Measurements from ENCODE around the gene ST7.
A peak's percentile ranks its signal among the peaks of the same experiment; 100 is the strongest.

Gene ST7

DNA sequence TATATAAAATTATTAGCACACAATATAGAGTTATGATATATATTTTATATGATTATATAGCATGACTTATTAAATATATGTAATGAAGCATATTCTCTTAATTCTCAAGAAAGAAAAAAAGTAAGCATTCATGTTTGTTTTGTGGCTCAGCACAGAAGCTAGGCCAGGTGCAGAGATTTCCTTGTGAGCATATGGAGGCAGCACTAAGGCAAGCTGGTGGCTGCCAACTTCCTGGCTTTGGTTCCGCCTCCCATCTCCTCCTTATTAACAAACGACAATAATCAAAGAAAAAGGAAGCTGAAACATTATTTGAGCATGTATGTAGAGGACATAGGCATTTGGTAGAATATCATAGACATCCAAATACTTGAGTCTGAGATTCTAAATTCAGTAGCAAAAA lies 130.3 kb downstream of the ST7 start:
- H3K4me3 ChIP-seq (ENCODE audit: low read length, poor library complexity, severe bottlenecking), result no peak overlapping the region
- no peaks in the 10 kb centered on the region for H3K27me3 ChIP-seq (ENCODE audit: insufficient read depth, low read length, poor library complexity, severe bottlenecking)
- TF ChIP-seq EZH2phosphoT487 (IDR thresholded peaks at IDR 0.05; ENCODE audit: borderline replicate concordance), result no peak
- TF ChIP-seq, protein P1, sequence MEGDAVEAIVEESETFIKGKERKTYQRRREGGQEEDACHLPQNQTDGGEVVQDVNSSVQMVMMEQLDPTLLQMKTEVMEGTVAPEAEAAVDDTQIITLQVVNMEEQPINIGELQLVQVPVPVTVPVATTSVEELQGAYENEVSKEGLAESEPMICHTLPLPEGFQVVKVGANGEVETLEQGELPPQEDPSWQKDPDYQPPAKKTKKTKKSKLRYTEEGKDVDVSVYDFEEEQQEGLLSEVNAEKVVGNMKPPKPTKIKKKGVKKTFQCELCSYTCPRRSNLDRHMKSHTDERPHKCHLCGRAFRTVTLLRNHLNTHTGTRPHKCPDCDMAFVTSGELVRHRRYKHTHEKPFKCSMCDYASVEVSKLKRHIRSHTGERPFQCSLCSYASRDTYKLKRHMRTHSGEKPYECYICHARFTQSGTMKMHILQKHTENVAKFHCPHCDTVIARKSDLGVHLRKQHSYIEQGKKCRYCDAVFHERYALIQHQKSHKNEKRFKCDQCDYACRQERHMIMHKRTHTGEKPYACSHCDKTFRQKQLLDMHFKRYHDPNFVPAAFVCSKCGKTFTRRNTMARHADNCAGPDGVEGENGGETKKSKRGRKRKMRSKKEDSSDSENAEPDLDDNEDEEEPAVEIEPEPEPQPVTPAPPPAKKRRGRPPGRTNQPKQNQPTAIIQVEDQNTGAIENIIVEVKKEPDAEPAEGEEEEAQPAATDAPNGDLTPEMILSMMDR (conservative IDR thresholded peaks at IDR 0.05; ENCODE audit: low read length), result no peak
- no peaks in the 10 kb centered on the region for H3K9me2 ChIP-seq (replicated peaks; ENCODE audit: low read depth, low read length)
- H3K36me3 ChIP-seq (ENCODE audit: insufficient read depth, low read length), result no peaks in the 10 kb centered on the region
- no peak overlapping the region for H2AFZ ChIP-seq (ENCODE audit: low read length)
- no peaks in the 10 kb centered on the region for H3K79me2 ChIP-seq (ENCODE audit: insufficient read depth, low read length)
- H3F3A ChIP-seq (ENCODE audit: low read depth), result peaks cover 6% of the 10 kb centered on the region; the same call in 1 of the 2 replicates
- no peaks in the 10 kb centered on the region for H4K20me1 ChIP-seq (ENCODE audit: insufficient read depth, low read length, poor library complexity, severe bottlenecking)
- no peak overlapping the region for H3K9ac ChIP-seq (ENCODE audit: low read depth, low read length, poor library complexity, severe bottlenecking)
- H3K4me1 ChIP-seq (ENCODE audit: insufficient read depth, low read length, poor library complexity, severe bottlenecking), result peaks cover 33% of the 10 kb centered on the region
- no peak overlapping the region for H3K4me2 ChIP-seq (ENCODE audit: low read depth, low read length, poor library complexity, severe bottlenecking)
- H3K9me3 ChIP-seq (ENCODE audit: insufficient read depth, low read depth, low read length), result no peaks in the 10 kb centered on the region

DNA sequence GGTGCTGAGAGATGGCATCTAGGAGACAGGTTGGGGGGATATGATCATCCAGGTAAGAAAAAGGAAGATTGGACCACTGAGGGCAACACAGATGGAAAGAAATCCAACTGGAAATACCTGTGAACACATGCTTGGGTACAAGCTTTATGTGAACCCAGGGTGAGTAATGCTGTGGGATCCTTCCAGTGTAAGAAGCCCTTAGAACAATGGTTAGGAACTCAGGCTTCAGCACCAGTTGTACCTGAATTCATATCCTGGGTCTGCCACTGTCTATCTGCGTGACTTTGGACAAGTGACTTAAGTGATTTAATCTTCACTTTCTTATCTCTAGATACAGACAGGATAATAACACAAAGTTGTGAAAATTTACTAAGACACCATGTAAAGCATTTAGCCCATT lies 131.0 kb downstream of the ST7 start:
- H3K79me2 ChIP-seq (ENCODE audit: insufficient read depth, low read length), result no peaks in the 10 kb centered on the region

GRCh38 chr7:117085275-117085674 lies 132.0 kb downstream of the ST7 start:
- no peak overlapping the region for H3K4me2 ChIP-seq (ENCODE audit: low read depth, low read length, poor library complexity, severe bottlenecking)
- no peaks in the 10 kb centered on the region for H3K27me3 ChIP-seq (ENCODE audit: insufficient read depth, low read length, poor library complexity, severe bottlenecking)
- no peaks in the 10 kb centered on the region for H3K9me2 ChIP-seq (replicated peaks; ENCODE audit: low read depth, low read length)
- H3K36me3 ChIP-seq (ENCODE audit: insufficient read depth, low read length), result no peaks in the 10 kb centered on the region
- peaks cover 6% of the 10 kb centered on the region; the same call in 1 of the 2 replicates for H3F3A ChIP-seq (ENCODE audit: low read depth)
- peaks cover 40% of the 10 kb centered on the region for H3K4me1 ChIP-seq (ENCODE audit: insufficient read depth, low read length, poor library complexity, severe bottlenecking)
- TF ChIP-seq, protein P1 (conservative IDR thresholded peaks at IDR 0.05; ENCODE audit: low read length), result no peak
- TF ChIP-seq EZH2phosphoT487 (IDR thresholded peaks at IDR 0.05; ENCODE audit: borderline replicate concordance), result no peak
- H3K4me3 ChIP-seq (ENCODE audit: low read length, poor library complexity, severe bottlenecking), result no peak overlapping the region
- H3K9ac ChIP-seq (ENCODE audit: low read depth, low read length, poor library complexity, severe bottlenecking), result no peak overlapping the region
- H2AFZ ChIP-seq (ENCODE audit: low read length), result no peak overlapping the region
- H3K79me2 ChIP-seq (ENCODE audit: insufficient read depth, low read length), result no peaks in the 10 kb centered on the region
- no peaks in the 10 kb centered on the region for H3K9me3 ChIP-seq (ENCODE audit: insufficient read depth, low read depth, low read length)
- H4K20me1 ChIP-seq (ENCODE audit: insufficient read depth, low read length, poor library complexity, severe bottlenecking), result no peaks in the 10 kb centered on the region

More for the DNA sequence above, 131.0 kb downstream of the ST7 start:
- H2AFZ ChIP-seq (ENCODE audit: low read length), result 0 out of 2 replicates have a peak overlapping the region, but pooled peaks have one; percentile 15
- no peaks in the 10 kb centered on the region for H3K36me3 ChIP-seq (ENCODE audit: insufficient read depth, low read length)
- H3K4me2 ChIP-seq (ENCODE audit: low read depth, low read length, poor library complexity, severe bottlenecking), result no peak overlapping the region
- no peaks in the 10 kb centered on the region for H3K9me3 ChIP-seq (ENCODE audit: insufficient read depth, low read depth, low read length)
- H3K9ac ChIP-seq (ENCODE audit: low read depth, low read length, poor library complexity, severe bottlenecking), result no peak overlapping the region
- H3K4me1 ChIP-seq (ENCODE audit: insufficient read depth, low read length, poor library complexity, severe bottlenecking), result peaks cover 40% of the 10 kb centered on the region
- peaks cover 6% of the 10 kb centered on the region; the same call in 1 of the 2 replicates for H3F3A ChIP-seq (ENCODE audit: low read depth)
- no peaks in the 10 kb centered on the region for H4K20me1 ChIP-seq (ENCODE audit: insufficient read depth, low read length, poor library complexity, severe bottlenecking)
- no peak for TF ChIP-seq EZH2phosphoT487 (IDR thresholded peaks at IDR 0.05; ENCODE audit: borderline replicate concordance)
- TF ChIP-seq, protein P1 (conservative IDR thresholded peaks at IDR 0.05; ENCODE audit: low read length), result no peak
- H3K4me3 ChIP-seq (ENCODE audit: low read length, poor library complexity, severe bottlenecking), result no peak overlapping the region
- no peaks in the 10 kb centered on the region for H3K9me2 ChIP-seq (replicated peaks; ENCODE audit: low read depth, low read length)
- H3K27me3 ChIP-seq (ENCODE audit: insufficient read depth, low read length, poor library complexity, severe bottlenecking), result no peaks in the 10 kb centered on the region
